ENCODE data around the gene GCSH.
A peak's percentile ranks its signal among the peaks of the same experiment; 100 is the strongest.
"Not testable (repeated sequence)": the region's sequence is repeated elsewhere in the genome, so short reads cannot be mapped to it uniquely, and the experiment has no call there.

The GCSH gene

DNA sequence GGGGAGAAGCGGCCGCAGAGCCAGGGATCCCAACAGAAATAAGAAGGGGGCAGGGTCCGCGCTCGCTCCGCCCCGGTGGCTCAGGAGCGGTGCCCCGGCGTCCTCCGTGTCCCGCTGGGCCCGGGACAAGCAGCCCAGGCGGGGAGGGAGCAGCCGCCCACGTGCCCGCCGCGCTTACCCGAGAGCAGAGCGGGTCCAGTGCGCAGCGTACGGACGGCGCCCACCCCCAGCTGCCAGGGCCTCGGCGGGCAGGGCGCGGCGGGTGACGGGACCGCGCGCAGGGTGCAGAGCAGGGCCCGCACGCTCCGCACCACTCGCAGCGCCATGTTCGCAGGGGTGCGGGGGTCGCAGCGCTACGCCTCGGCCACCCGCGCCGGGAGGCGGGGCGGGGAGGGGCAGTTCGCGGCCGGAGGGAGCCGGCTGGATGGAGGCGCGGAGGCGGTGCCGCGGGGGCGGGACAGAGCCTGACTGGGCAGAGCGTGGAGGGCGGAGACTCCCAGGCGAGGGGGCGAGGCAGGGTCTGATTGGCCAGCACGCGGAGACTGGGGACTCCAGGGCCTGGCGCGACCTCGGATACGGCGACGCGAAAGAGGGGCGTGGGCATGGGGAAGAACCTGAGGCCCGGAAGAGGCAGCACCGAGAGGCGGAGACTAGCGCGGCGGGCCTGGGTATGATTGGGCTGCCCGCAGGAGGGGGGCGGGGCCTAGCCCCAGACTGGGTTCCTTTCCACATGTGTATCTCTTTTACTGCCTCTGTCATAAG lies at the start of gene GCSH:
Gene GCSH, minus strand, starts transcription at position 443 of the 762 bp plus-strand sequence. Its CDS starts 117 bp downstream, at position 326.
- peak; percentile 100 for DNase-seq (ENCODE audit: low read depth, low spot score)

GRCh38 chr16:81143921-81144471 lies 47.8 kb upstream of the GCSH start:
- no peak for DNase-seq (ENCODE audit: low read depth, low spot score)

DNA sequence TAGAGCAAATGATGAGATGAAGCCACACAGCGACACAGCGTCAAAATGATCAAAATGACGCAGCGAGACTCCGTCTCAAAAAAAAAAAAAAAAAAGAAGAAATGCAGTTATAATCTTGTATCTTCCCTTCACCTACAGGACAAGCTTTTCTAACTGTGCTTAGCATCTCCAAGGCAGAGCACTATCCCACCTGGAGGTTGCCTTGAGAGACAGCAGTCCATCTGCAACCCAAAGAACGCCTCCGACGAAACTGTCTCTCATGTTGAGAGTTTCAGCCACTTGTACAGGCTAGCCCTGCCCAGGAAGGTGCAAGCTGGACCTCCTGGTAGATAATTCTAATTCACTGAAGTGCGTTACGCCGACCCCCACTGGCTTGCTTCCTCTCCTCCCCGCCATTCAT lies 46.7 kb upstream of the GCSH start:
- DNase-seq (ENCODE audit: low read depth, low spot score): no peak

DNA sequence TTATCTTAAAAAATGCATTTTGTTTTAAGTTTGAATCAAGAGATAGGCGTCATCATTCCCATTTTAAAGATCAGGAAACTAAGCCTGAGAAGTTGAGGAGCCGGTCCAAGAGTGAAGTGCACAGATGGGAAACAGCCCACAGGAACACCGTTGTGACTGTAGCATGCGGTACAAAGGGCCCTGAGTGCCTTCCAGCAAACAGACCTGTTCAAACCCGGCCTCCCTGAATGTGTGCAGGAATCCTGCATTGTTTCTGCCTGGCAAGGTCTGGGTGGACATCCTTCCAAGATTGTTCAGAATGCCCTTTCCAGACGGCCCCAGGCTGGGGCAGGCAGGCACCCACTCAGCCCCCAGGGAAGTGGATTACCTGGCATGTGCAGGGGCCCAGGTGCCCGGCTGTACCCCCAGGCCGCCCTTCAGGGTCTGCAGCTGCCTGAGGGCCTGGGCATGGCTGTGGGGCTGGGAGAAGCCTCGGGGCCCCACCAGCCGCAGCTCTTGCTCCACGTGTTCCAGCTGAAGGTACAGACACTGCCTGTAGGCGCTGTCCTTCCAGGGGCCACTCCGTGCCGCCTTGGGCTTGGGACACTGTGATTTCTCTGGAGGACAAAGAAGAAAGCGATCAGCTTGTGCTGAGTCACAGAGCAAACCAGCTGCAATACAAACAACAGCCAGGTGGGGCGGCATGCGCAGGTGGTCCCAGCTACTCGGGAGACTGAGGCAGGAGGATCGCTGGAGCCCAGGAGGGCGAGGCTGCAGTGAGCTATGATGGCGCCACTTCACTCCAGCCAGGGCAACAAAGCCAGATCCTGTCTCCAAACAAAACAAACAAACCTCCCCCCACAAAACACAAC lies 45.0 kb upstream of the GCSH start:
- DNase-seq (ENCODE audit: low read depth, low spot score): no peak

- DNase-seq (ENCODE audit: low read depth, low spot score): no peak
Measured at GRCh38 chr16:81138831-81139557, 42.8 kb upstream of the GCSH start.

DNA sequence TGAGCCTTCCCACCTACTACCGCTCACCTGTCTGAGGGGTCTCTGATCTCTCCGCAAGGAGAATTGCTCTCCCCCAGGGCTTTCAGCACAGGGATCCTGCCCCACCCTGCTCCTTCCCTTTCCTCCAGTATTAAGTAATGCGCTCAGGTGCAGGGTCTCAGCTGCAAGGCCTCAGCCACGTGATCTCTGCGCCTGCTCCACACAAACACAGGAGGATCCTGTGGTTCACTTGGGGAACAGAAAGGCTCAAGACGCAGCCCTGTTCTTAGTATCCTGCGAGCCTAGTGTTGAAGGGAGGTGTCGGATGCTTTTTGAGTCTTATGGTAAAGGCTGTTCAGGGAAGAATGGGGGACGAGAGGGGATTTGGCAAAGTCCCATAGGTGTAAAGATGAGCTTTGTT lies 41.6 kb upstream of the GCSH start:
- no peak for DNase-seq (ENCODE audit: low read depth, low spot score)

- DNase-seq (ENCODE audit: low read depth, low spot score): peak; percentile 52
Measured at GRCh38 chr16:81136390-81137335, 40.5 kb upstream of the GCSH start.

DNA sequence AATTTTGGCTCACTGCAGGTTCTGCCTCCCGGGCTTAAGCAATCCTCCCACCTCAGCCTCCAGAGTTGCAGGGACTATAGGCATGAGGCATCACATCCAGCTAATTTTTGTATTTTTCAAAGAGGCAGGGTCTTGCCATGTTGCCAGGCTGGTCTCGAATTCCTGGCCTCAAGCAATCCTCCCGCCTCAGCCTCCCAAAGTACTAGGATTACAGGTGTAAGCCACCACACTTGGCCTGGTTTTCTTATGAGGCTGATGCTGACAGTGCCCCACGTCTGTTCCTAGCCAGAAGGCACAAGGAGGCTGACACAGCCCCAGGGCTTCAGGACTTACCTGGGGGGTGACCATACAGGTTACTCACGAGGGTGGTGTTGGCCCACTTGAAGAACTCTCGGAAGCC lies 33.9 kb upstream of the GCSH start:
- no peak for DNase-seq (ENCODE audit: low read depth, low spot score)

GRCh38 chr16:81128726-81129524 lies 32.7 kb upstream of the GCSH start:
- no peak for DNase-seq (ENCODE audit: low read depth, low spot score)

GRCh38 chr16:81127051-81127450 lies 30.9 kb upstream of the GCSH start:
- peak; percentile 87 for DNase-seq (ENCODE audit: low read depth, low spot score)

- DNase-seq (ENCODE audit: low read depth, low spot score): no peak
Measured at GRCh38 chr16:81123092-81123852, 27.1 kb upstream of the GCSH start.

- DNase-seq (ENCODE audit: low read depth, low spot score): no peak
Measured at GRCh38 chr16:81121474-81121990, 25.3 kb upstream of the GCSH start.

GRCh38 chr16:81117436-81117835 lies 21.2 kb upstream of the GCSH start:
- no peak for DNase-seq (ENCODE audit: low read depth, low spot score)

DNA sequence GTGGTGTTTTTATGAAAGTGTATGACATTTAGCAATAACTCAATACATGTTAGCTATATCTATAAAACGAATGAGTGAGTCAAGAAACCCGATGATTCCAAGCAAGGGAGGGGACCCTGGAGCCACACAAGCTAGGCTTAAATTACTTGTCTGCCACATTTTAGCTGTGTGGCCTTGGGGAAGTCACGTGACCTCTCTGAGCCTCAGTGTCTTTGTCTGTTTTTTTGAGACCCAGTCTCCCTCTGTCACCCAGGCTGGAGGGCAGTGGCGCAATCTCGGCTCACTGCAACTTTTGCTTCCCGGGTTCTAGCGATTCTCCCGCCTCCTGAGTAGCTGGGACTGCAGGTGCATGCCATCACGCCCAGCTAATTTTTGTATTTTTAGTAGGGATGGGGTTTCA lies 20.1 kb upstream of the GCSH start:
- no peak for DNase-seq (ENCODE audit: low read depth, low spot score)

GRCh38 chr16:81112453-81112852 lies 16.3 kb upstream of the GCSH start:
- DNase-seq (ENCODE audit: low read depth, low spot score): no peak

- DNase-seq (ENCODE audit: low read depth, low spot score): not testable (repeated sequence)
Measured at GRCh38 chr16:81109274-81109673, 13.1 kb upstream of the GCSH start.

- no peak for DNase-seq (ENCODE audit: low read depth, low spot score)
Measured at GRCh38 chr16:81107511-81107910, 11.3 kb upstream of the GCSH start.

GRCh38 chr16:81106826-81107503 lies 10.8 kb upstream of the GCSH start:
- peak; percentile 16 for DNase-seq (ENCODE audit: low read depth, low spot score)

Data from astrocyte of the hippocampus (primary cell).